ENCODE results near the gene E2F3.
A peak's percentile ranks its signal among the peaks of the same experiment; 100 is the strongest.

The E2F3 gene

GRCh38 chr6:20402092-20402341 is 338 bp downstream of the E2F3 start:
- FAIRE-seq (no peak), DNase-seq (ENCODE audit: insufficient read length, low spot score) (no peak)

DNA sequence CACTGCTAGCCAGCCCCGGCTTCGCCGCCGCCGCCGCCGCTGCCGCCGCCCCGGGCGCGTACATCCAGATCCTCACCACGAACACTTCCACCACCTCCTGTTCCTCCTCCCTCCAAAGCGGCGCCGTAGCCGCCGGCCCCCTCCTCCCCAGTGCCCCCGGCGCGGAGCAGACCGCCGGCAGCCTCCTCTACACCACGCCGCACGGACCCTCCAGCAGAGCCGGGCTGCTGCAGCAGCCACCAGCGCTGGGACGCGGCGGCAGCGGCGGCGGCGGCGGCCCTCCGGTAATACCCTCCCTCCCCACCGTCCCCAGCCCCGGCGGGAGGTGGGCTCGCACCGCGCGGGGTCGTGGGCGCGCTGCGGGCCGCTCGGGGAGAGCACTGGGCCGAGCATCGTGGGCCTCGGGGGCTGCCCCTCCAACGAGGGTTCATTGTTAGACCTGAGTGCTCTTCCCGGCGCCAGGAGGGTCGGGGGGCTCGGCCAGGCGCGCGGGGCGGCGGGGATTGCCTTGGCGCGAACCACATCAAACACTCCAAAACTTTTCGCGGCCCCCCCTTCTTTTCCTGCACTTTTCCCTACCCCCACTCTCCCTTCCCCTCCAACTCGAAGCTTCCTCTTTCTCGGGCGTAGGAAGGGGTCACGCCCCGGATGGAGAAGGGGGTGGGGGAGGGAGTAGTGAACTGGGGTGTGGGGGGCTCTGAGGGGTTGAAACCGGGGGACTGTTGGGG is 827 bp downstream of the E2F3 start:
- no peak for DNase-seq (ENCODE audit: insufficient read length, low spot score)
- peak; percentile 72 for FAIRE-seq

DNA sequence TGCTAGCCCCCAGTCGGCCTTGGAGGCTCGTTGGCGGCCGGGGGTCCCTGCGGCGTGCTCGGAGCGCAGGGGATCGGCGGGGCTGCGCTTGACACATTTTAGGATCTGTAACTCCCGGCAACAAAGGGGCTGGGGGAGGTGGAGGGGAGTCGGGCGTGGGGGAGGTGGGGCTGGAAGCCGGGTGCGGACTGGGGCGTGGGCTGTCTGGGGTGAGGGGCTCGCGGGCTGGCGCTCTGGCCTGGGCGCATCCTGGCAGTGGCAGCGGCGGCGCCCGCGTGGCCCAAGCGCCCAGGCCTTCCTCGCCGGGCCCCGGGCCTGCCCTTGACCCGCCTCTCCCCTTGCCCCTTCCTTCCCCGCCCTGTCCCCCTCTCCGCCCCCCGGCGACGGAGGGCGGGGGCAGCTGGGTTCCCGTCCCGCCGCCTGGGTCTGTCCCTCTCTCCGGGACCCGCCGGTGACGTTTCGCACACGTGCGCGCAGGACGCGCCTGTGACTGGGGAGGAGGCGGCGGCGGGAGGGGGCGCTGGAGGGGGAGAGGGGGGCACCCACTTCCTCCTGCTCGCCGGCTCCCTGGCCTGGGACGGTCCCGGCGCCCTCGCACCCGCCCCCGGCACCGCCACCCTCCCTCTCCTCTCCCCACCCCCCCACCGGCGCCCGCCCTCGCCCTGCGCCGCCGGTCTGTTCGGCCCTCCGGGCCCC is 1.5 kb downstream of the E2F3 start:
- DNase-seq (ENCODE audit: insufficient read length, low spot score): peak; percentile 43
- FAIRE-seq: no peak

DNA sequence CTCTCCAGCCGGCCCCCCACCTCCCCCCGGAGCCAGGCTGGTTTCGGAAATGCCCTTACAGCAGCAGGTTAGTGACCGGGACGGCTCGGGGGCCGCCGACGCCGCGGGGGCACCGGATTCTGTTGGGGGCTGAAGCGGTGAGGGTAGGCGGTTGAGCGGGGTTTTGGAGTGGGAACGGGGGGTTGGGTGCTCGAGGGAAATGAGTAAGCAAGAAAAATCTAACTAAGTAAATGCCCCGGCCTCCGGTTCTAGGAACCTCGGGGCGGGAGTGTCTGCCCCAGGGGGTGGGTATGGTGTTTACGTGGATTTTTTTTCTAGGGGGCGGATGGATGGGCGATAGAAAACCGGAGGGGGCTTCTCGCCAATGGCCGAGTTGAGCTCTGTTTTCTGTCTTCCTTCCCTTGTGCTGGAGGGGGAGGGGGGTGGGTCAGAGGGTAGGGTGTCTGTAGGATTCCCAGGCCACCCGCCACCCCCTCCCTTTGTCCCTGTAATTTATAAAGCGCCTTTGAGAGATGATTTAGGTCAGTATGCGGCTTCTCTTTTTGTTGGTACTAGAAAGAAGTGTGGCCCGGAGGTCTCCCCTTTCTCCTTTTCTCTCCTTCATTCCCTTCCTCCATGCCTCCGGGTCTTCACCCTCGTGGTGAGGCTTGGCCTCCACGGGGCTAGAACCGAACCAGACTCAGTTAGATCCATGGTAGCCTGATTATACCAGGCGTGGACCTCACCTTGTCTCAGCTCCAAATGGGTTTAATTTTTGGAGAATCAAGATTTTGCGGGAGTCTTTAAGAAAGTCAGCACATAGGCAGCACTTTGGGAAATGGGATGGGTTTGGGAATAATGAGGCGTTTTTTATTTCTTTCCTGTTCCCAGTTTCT is 2.3 kb downstream of the E2F3 start:
- DNase-seq (ENCODE audit: insufficient read length, low spot score) (no peak), FAIRE-seq (no peak)

DNA sequence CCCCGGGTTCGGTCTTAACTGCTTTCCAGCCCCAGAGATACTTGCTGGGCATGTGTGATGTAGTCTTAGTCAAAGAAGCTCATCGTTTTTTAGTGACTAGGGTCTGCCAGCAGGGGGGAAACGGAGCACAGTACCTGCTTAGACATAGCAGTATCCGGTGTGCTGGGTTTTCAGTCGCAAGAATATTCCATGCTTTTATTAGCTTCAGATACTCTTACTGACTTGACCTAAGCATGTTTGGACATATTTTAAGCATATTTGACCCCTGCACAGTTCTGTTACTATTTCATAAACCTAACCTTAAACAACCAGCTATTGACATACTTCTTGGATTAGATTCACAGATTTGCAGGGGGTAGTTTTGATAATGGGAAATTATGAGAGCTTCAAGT is 3.0 kb downstream of the E2F3 start:
- peak; percentile 70 for FAIRE-seq
- peak; percentile 36 for DNase-seq (ENCODE audit: insufficient read length, low spot score)

- FAIRE-seq (no peak), DNase-seq (ENCODE audit: insufficient read length, low spot score) (no peak)
Measured at GRCh38 chr6:20408851-20409250, 7.2 kb downstream of the E2F3 start.

DNA sequence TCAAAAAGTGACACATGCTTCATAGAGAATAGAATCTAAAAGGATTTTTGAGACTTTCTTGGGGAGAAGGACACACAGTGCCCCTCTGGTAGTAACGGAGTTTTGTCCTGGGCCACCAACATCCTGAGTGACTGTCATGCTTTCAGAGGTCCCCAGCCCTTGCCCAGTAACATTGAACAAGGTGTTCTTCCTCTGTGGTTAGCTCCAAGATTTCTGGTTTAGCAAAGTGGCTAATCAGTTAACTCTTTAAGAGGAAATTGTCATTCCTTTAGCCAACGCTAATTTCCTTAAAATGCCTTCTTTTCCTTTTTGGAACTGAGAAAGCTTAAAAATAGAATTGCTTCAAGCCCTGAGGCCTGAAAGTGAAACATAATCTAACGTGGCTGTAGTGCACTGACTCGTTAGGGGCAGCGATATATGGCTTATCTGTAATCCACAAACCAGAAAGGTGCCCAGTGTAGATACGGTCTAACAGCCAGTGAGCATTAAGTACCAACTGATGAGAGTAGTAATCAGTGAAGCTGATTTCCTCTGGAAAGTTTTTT is 7.8 kb downstream of the E2F3 start:
- peak; percentile 26 for DNase-seq (ENCODE audit: insufficient read length, low spot score)
- peak; percentile 94 for FAIRE-seq

GRCh38 chr6:20411544-20411943 is 9.9 kb downstream of the E2F3 start:
- no peak for FAIRE-seq
- DNase-seq (ENCODE audit: insufficient read length, low spot score): no peak

GRCh38 chr6:20411953-20412681 is 10.4 kb downstream of the E2F3 start:
- no peak for DNase-seq (ENCODE audit: insufficient read length, low spot score)
- FAIRE-seq: no peak

GRCh38 chr6:20412682-20413073 is 11.0 kb downstream of the E2F3 start:
- DNase-seq (ENCODE audit: insufficient read length, low spot score): no peak
- FAIRE-seq: no peak

GRCh38 chr6:20413826-20414225 is 12.1 kb downstream of the E2F3 start:
- DNase-seq (ENCODE audit: insufficient read length, low spot score) (no peak), FAIRE-seq (no peak)

- no peak for FAIRE-seq
- DNase-seq (ENCODE audit: insufficient read length, low spot score): no peak
Measured at GRCh38 chr6:20414711-20415110, 13.0 kb downstream of the E2F3 start.

- no peak for FAIRE-seq
Measured at GRCh38 chr6:20415304-20415703, 13.6 kb downstream of the E2F3 start.

GRCh38 chr6:20415712-20416454 is 14.2 kb downstream of the E2F3 start:
- DNase-seq (ENCODE audit: insufficient read length, low spot score) (no peak), FAIRE-seq (peak; percentile 77)

More at GRCh38 chr6:20415304-20415703, 13.6 kb downstream of the E2F3 start:
- no peak for DNase-seq (ENCODE audit: insufficient read length, low spot score)

- no peak for DNase-seq (ENCODE audit: insufficient read length, low spot score)
- FAIRE-seq: peak; percentile 51
Measured at GRCh38 chr6:20416567-20417345, 15.1 kb downstream of the E2F3 start.

DNA sequence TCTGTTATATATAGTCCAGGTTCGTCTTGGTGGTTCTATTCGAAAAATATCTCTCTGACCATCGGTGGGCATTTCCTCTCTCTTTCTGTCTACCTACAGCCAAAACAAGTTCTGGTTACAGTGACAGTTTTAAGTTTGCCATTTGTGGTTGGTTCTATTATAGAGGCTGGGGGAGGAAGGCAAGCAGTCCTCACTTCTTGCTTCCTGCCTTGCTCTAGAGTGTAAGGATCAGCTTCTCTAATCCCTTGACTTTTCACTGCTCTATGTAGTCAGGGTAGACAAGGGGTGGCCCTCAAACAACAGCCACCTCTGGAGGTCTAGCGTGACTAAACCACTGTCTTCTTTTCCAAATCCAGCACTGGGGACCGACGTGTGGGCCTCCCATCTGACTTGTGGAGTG is 16.1 kb downstream of the E2F3 start:
- FAIRE-seq (peak; percentile 85), DNase-seq (ENCODE audit: insufficient read length, low spot score) (no peak)

DNA sequence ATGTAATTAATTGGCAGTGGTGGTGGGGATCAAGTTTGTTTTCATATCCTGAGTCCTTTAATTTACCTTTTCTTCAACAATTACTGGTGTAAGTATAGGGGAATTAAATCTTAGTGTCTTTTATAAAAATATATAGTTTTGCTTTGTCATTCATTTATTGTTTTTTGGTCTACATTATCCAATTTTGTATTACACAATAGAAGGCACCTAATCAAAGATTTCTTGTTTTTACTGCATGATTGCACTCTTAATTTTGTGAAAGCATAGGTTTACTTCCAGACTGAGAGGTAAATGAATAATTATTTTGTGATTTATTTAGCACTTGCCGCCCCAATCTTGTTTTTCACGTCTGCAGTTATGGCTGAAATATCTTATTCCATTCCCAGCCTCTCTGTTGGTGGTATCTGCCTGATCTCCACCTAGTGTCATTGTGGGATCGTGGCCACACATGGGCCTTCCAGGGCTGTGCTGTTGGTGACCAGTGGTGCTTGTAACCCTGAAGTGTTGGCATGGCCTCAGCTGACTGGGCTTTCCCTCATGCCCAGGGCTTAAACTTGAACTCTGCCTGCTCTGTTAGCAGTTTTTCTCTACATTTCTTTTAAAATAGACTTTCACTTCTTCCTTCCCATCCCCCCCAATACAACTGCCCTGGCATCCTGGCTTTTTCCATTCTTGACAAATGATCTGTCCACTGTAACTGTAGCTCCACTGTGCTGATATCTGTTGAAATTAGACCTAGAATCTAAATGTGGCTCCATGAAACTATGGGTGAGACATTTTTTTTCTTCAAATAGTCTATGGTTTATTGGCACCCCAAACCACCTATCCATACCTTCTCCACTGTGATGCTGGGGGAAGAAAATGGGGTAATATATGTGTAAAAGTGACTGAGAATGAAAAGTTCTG is 24.8 kb downstream of the E2F3 start:
- DNase-seq (ENCODE audit: insufficient read length, low spot score) (no peak), FAIRE-seq (no peak)

GRCh38 chr6:20427856-20428255 is 26.2 kb downstream of the E2F3 start:
- FAIRE-seq (peak; percentile 81), DNase-seq (ENCODE audit: insufficient read length, low spot score) (peak; percentile 36)
